ENCODE data around the gene ADAP1. TPM values are rescaled to one million over a fixed set of nuclear protein-coding genes. Genes with fewer than 3 reads are reported as not detected.

ADAP1 gene
- total RNA-seq, 1 experiment from 2014 or later, result 3.1 TPM

DNA sequence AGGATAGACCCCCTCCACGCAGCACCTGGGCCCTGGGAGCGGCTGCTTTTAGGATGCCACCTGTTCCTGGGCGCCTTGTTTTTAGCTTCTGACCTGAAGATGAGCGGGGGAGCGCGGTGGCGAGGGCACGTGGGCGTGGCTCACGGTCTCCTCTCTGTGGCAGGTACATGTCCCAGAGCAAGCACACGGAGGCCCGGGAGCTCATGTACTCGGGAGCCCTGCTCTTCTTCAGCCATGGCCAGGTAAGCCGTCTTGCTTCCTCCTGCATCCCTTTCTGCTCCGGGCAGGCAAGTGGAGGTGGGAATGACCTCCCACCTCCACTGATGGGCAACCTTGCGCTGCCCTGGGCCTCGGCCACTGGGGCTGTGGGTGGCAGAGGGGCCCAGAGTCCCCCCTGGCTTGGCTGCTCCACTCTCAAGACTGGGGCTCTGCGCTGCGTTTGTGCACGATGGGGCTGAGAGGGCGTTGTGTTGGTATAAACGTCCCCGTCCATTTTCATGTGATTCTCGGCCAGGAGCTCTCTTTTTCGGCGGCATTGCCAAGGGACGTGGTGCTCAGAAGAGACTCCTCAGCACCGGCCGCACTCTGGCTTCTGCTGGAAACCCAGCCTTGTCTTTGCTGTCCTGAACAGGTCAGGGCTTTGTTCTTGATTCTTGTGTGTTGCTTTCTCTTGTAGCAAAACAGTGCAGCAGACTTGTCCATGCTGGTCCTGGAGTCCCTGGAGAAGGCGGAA lies 68.4 kb downstream of the ADAP1 start:
- in situ Hi-C loops (cut with HindIII; ENCODE audit: low pct_unique_long_range_greater_than_20kb, low sequenced_read_pairs), result no loop called here
- no peak overlapping the region for H3K27ac ChIP-seq (ENCODE audit: low read length)
- POLR2A ChIA-PET, result no interaction called here

DNA sequence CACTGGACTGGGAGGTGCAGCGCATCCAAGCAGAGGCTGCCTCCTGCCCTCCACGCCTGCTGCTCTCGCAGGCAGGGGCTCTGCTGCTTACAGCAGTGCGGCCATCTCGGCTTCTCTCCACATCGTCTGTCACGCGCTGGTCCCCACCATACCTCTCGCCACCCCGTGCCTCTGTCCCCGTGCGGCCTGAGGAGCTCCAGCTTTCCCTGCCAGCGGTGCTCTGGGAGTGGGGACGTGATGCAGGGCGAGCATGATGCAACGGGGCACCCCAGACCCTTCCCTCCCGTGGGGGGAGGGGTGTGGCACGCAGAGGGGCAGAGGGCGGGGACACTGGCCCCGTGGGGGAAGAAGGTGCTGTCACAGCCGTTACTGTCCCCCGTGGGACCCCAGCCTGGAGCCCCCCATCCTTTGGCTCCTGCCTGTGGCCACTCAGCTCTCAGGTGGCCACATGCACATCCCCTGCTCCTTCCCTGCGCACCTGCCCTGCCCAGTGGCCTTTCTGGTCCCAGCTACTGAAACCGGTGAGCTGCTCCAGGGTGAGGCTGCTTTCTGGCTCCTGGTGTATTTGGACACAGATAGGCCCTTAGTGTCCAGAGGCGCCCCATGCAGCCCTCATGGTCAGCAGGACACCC lies 69.1 kb downstream of the ADAP1 start:
- POLR2A ChIA-PET, result no interaction called here
- Histone ChIP-seq H3K36me3 (ENCODE audit: control insufficient read depth, insufficient read depth, low read length) (no peaks in the 10 kb centered on the region; the same call in 1 of the 2 replicates), H3K27ac (ENCODE audit: low read length) (no peak overlapping the region), H3K4me1 (ENCODE audit: control insufficient read depth, insufficient read depth, low read length) (peaks cover 27% of the 10 kb centered on the region), H3K9me3 (ENCODE audit: control insufficient read depth, insufficient read depth, low read depth, low read length) (no peaks in the 10 kb centered on the region), H3K4me3 (ENCODE audit: low read depth in 2 of 2, low read length in 2 of 2) (no peak overlapping the region), H3K27me3 (ENCODE audit: control insufficient read depth, insufficient read depth, low read length) (no peaks in the 10 kb centered on the region)
- CTCF ChIA-PET, result interaction anchor here (0.7 kb wide), 1 partner anchor 190 kb away, joined by 3 read pairs; no protein-coding TSS in a partner anchor
- in situ Hi-C loops (cut with HindIII; ENCODE audit: low pct_unique_long_range_greater_than_20kb, low sequenced_read_pairs), result no loop called here
- TF ChIP-seq POLR2AphosphoS5 (IDR thresholded peaks at IDR 0.05; ENCODE audit: low read depth, low read length), result no peak
- no peak for TF ChIP-seq SIN3A (IDR thresholded peaks at IDR 0.05; ENCODE audit: borderline replicate concordance, insufficient read depth, low read depth, low read length)
- TF ChIP-seq TCF7L2 (IDR thresholded peaks at IDR 0.05; ENCODE audit: low read depth, low read length), result no peak
- TF ChIP-seq, protein P1, sequence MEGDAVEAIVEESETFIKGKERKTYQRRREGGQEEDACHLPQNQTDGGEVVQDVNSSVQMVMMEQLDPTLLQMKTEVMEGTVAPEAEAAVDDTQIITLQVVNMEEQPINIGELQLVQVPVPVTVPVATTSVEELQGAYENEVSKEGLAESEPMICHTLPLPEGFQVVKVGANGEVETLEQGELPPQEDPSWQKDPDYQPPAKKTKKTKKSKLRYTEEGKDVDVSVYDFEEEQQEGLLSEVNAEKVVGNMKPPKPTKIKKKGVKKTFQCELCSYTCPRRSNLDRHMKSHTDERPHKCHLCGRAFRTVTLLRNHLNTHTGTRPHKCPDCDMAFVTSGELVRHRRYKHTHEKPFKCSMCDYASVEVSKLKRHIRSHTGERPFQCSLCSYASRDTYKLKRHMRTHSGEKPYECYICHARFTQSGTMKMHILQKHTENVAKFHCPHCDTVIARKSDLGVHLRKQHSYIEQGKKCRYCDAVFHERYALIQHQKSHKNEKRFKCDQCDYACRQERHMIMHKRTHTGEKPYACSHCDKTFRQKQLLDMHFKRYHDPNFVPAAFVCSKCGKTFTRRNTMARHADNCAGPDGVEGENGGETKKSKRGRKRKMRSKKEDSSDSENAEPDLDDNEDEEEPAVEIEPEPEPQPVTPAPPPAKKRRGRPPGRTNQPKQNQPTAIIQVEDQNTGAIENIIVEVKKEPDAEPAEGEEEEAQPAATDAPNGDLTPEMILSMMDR (IDR thresholded peaks at IDR 0.05), result no peak
- TF ChIP-seq, protein P2, sequence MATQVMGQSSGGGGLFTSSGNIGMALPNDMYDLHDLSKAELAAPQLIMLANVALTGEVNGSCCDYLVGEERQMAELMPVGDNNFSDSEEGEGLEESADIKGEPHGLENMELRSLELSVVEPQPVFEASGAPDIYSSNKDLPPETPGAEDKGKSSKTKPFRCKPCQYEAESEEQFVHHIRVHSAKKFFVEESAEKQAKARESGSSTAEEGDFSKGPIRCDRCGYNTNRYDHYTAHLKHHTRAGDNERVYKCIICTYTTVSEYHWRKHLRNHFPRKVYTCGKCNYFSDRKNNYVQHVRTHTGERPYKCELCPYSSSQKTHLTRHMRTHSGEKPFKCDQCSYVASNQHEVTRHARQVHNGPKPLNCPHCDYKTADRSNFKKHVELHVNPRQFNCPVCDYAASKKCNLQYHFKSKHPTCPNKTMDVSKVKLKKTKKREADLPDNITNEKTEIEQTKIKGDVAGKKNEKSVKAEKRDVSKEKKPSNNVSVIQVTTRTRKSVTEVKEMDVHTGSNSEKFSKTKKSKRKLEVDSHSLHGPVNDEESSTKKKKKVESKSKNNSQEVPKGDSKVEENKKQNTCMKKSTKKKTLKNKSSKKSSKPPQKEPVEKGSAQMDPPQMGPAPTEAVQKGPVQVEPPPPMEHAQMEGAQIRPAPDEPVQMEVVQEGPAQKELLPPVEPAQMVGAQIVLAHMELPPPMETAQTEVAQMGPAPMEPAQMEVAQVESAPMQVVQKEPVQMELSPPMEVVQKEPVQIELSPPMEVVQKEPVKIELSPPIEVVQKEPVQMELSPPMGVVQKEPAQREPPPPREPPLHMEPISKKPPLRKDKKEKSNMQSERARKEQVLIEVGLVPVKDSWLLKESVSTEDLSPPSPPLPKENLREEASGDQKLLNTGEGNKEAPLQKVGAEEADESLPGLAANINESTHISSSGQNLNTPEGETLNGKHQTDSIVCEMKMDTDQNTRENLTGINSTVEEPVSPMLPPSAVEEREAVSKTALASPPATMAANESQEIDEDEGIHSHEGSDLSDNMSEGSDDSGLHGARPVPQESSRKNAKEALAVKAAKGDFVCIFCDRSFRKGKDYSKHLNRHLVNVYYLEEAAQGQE (IDR thresholded peaks at IDR 0.05; ENCODE audit: insufficient read depth in 1 of 2, low read depth in 2 of 2, low read length in 1 of 2), result no peak
- DNase-seq (ENCODE audit: low read depth, low spot score), result no peak
- intact Hi-C loops (cut with micrococcal nuclease; ENCODE audit: unreplicated experiment), result no loop called here
- BruUV-seq (replicated peaks), result no TSS peak
- ATAC-seq, result no peak

More for the DNA sequence above, 68.4 kb downstream of the ADAP1 start:
- TF ChIP-seq POLR2AphosphoS5 (IDR thresholded peaks at IDR 0.05; ENCODE audit: low read depth, low read length) (no peak), TCF7L2 (IDR thresholded peaks at IDR 0.05; ENCODE audit: low read depth, low read length) (no peak), SIN3A (IDR thresholded peaks at IDR 0.05; ENCODE audit: borderline replicate concordance, insufficient read depth, low read depth, low read length) (no peak)
- TF ChIP-seq, protein P1 (IDR thresholded peaks at IDR 0.05), result no peak
- TF ChIP-seq, protein P2 (IDR thresholded peaks at IDR 0.05; ENCODE audit: insufficient read depth in 1 of 2, low read depth in 2 of 2, low read length in 1 of 2), result no peak
- no TSS peak for BruUV-seq (replicated peaks)
- Histone ChIP-seq H3K4me1 (ENCODE audit: control insufficient read depth, insufficient read depth, low read length) (peaks cover 21% of the 10 kb centered on the region), H3K27me3 (ENCODE audit: control insufficient read depth, insufficient read depth, low read length) (no peaks in the 10 kb centered on the region), H3K36me3 (ENCODE audit: control insufficient read depth, insufficient read depth, low read length) (no peaks in the 10 kb centered on the region; the same call in 1 of the 2 replicates), H3K9me3 (ENCODE audit: control insufficient read depth, insufficient read depth, low read depth, low read length) (no peaks in the 10 kb centered on the region), H3K4me3 (ENCODE audit: low read depth in 2 of 2, low read length in 2 of 2) (no peak overlapping the region)
- no peak for DNase-seq (ENCODE audit: low read depth, low spot score)
- intact Hi-C loops (cut with micrococcal nuclease; ENCODE audit: unreplicated experiment), result no loop called here
- ATAC-seq, result no peak
- CTCF ChIA-PET, result no interaction called here
